ENCODE measurements around the gene STEAP3. TPM values are rescaled to one million over a fixed set of nuclear protein-coding genes. Genes with fewer than 3 reads are reported as not detected.

The STEAP3 gene
- total RNA-seq, 1 experiment from 2014 or later: 27.3 TPM

DNA sequence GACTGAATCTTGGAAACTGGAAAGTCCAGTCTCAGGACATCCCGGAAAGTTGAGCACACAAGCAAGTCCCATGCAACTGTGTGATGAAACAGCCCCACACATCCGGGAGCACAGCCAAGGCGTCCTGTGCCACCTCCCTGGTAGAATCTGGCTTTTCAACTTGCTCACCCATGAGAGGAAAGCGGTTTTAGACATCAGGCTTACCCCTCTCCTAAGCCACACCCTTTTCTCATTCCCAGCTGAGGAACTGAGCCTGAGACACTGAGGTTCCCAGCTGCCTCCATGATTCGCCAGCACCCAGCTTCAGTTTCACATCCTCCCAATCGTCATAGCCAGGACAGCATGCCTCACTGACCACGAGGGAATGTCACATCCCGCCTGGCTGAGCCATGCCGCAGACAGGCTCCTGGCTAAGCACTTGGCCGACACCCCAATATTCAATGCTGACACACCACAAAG lies 60.3 kb downstream of the STEAP3 start:
- TF ChIP-seq EZH2 (IDR thresholded peaks at IDR 0.05; ENCODE audit: low read length, unreplicated experiment): no peak
- TF ChIP-seq EZH2phosphoT487 (IDR thresholded peaks at IDR 0.05; ENCODE audit: borderline replicate concordance, low read length): no peak
- TF ChIP-seq, protein P1, sequence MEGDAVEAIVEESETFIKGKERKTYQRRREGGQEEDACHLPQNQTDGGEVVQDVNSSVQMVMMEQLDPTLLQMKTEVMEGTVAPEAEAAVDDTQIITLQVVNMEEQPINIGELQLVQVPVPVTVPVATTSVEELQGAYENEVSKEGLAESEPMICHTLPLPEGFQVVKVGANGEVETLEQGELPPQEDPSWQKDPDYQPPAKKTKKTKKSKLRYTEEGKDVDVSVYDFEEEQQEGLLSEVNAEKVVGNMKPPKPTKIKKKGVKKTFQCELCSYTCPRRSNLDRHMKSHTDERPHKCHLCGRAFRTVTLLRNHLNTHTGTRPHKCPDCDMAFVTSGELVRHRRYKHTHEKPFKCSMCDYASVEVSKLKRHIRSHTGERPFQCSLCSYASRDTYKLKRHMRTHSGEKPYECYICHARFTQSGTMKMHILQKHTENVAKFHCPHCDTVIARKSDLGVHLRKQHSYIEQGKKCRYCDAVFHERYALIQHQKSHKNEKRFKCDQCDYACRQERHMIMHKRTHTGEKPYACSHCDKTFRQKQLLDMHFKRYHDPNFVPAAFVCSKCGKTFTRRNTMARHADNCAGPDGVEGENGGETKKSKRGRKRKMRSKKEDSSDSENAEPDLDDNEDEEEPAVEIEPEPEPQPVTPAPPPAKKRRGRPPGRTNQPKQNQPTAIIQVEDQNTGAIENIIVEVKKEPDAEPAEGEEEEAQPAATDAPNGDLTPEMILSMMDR (conservative IDR thresholded peaks at IDR 0.05; ENCODE audit: low read depth, low read length): no peak
- no peaks in the 10 kb centered on the region for H3K9me2 ChIP-seq (replicated peaks; ENCODE audit: low read length)
- POLR2A ChIA-PET (ENCODE audit: unreplicated experiment): no interaction called here
- H3K27ac ChIP-seq (ENCODE audit: low read length): peak overlapping the region; percentile 49
- no peaks in the 10 kb centered on the region for H4K20me1 ChIP-seq (ENCODE audit: low read length)
- intact Hi-C loops (cut with micrococcal nuclease): no loop called here
- no TSS peak for BruUV-seq (replicated peaks)
- H3F3A ChIP-seq (ENCODE audit: low read length, unreplicated experiment): no peaks in the 10 kb centered on the region
- CTCF ChIA-PET: interaction anchor here (0.7 kb wide), 1 partner anchor 676 kb away, joined by 5 read pairs; no protein-coding TSS in a partner anchor
- H3K9ac ChIP-seq (ENCODE audit: low read length): no peak overlapping the region
- ATAC-seq (peak; percentile 79), DNase-seq (peak; percentile 91)
- no peaks in the 10 kb centered on the region for H3K36me3 ChIP-seq (ENCODE audit: low read depth, low read length)
- H3K27me3 ChIP-seq (ENCODE audit: low read length): no peaks in the 10 kb centered on the region
- peak overlapping the region; percentile 69 for H3K4me2 ChIP-seq (ENCODE audit: low read length)
- peak overlapping the region; percentile 8; the same call in 1 of the 2 replicates for H3K4me3 ChIP-seq (ENCODE audit: low read length)
- H2AFZ ChIP-seq (ENCODE audit: low read length): peak overlapping the region; percentile 46; the same call in 1 of the 2 replicates
- H3K79me2 ChIP-seq (ENCODE audit: low read length): no peaks in the 10 kb centered on the region
- H3K4me1 ChIP-seq (ENCODE audit: insufficient read depth, low read length): peaks cover 18% of the 10 kb centered on the region
- no peaks in the 10 kb centered on the region for H3K9me3 ChIP-seq (ENCODE audit: low read length)

DNA sequence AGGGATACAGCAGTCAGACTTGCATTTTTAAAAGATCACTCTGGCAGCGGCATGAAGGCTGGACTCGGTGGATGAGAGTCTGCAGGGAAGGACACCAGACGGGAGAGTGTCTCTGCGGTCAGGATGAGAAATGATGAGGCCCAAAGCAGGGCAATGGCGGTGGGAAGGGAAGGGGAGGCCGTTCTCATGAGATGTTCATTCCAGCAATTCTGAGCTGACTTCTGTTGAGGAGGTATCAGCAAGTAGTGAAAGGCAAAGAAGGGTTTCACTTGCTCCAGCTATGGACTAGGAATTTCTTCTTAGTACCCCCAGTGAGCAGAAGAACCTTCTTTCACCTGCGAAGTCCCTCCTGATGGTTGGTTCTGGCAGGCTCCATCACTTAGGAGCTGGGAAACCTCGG lies 63.0 kb downstream of the STEAP3 start:
- POLR2A ChIA-PET (ENCODE audit: unreplicated experiment): no interaction called here
- no TSS peak for BruUV-seq (replicated peaks)

DNA sequence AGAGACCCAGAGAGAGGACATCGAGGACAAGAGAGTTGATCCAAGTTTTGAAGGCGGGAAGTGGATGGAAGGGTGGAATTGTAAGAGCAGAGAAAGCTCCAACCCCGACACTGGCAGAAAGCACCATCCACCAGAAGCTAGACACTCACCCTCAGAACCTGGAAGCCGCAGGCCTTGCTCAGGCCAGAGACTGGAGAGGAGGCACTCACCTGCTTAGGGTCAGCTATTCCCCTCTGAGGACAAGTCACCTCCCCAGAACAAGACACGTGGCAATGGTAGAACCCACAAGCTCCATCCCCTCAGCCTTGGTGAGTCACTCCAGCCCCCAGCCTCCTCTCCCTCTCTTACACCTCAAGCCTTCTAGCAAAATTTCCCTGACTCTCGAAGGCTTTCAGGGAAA lies 64.9 kb downstream of the STEAP3 start:
- ATAC-seq (no peak), DNase-seq (no peak)
- Histone ChIP-seq H3K36me3 (ENCODE audit: low read depth, low read length) (no peaks in the 10 kb centered on the region), H3K4me2 (ENCODE audit: low read length) (no peak overlapping the region), H3F3A (ENCODE audit: low read length, unreplicated experiment) (no peaks in the 10 kb centered on the region), H3K4me3 (ENCODE audit: low read length) (no peak overlapping the region), H3K27ac (ENCODE audit: low read length) (no peak overlapping the region), H2AFZ (ENCODE audit: low read length) (no peak overlapping the region), H3K4me1 (ENCODE audit: insufficient read depth, low read length) (peaks cover 17% of the 10 kb centered on the region), H3K79me2 (ENCODE audit: low read length) (no peaks in the 10 kb centered on the region), H3K9me3 (ENCODE audit: low read length) (no peaks in the 10 kb centered on the region), H4K20me1 (ENCODE audit: low read length) (no peaks in the 10 kb centered on the region), H3K27me3 (ENCODE audit: low read length) (no peaks in the 10 kb centered on the region), H3K9me2 (replicated peaks; ENCODE audit: low read length) (no peaks in the 10 kb centered on the region), H3K9ac (ENCODE audit: low read length) (no peak overlapping the region)
- intact Hi-C loops (cut with micrococcal nuclease): no loop called here
- POLR2A ChIA-PET (ENCODE audit: unreplicated experiment): no interaction called here
- no TSS peak for BruUV-seq (replicated peaks)
- CTCF ChIA-PET: no interaction called here
- TF ChIP-seq EZH2 (IDR thresholded peaks at IDR 0.05; ENCODE audit: low read length, unreplicated experiment): no peak
- TF ChIP-seq, protein P1 (conservative IDR thresholded peaks at IDR 0.05; ENCODE audit: low read depth, low read length): no peak
- TF ChIP-seq EZH2phosphoT487 (IDR thresholded peaks at IDR 0.05; ENCODE audit: borderline replicate concordance, low read length): no peak

More for the DNA sequence above, 63.0 kb downstream of the STEAP3 start:
- Histone ChIP-seq H4K20me1 (ENCODE audit: low read length) (no peaks in the 10 kb centered on the region), H3K4me3 (ENCODE audit: low read length) (no peak overlapping the region), H3K36me3 (ENCODE audit: low read depth, low read length) (no peaks in the 10 kb centered on the region), H3K27me3 (ENCODE audit: low read length) (no peaks in the 10 kb centered on the region), H2AFZ (ENCODE audit: low read length) (no peak overlapping the region), H3K9me2 (replicated peaks; ENCODE audit: low read length) (no peaks in the 10 kb centered on the region), H3K4me2 (ENCODE audit: low read length) (no peak overlapping the region), H3K9me3 (ENCODE audit: low read length) (no peaks in the 10 kb centered on the region), H3K79me2 (ENCODE audit: low read length) (no peaks in the 10 kb centered on the region), H3K27ac (ENCODE audit: low read length) (no peak overlapping the region), H3K9ac (ENCODE audit: low read length) (no peak overlapping the region), H3F3A (ENCODE audit: low read length, unreplicated experiment) (no peaks in the 10 kb centered on the region), H3K4me1 (ENCODE audit: insufficient read depth, low read length) (peaks cover 19% of the 10 kb centered on the region)
- no peak for ATAC-seq
- DNase-seq: no peak
- TF ChIP-seq EZH2phosphoT487 (IDR thresholded peaks at IDR 0.05; ENCODE audit: borderline replicate concordance, low read length): no peak
- no peak for TF ChIP-seq EZH2 (IDR thresholded peaks at IDR 0.05; ENCODE audit: low read length, unreplicated experiment)
- TF ChIP-seq, protein P1 (conservative IDR thresholded peaks at IDR 0.05; ENCODE audit: low read depth, low read length): no peak
- intact Hi-C loops (cut with micrococcal nuclease): no loop called here
- CTCF ChIA-PET: no interaction called here

Data from PC-3 (cell line).